HTERT RPE-1 (cell line): ENCODE results near the gene SETD2.

Source experiments
- in situ Hi-C: fragments of 300-500 bp; cut with MboI; formaldehyde crosslinking; loops from 4 replicates; pipeline ENCODE4 v1.14.3; 2020; ENCODE audit warnings: low sequenced_read_pairs

The SETD2 gene

DNA sequence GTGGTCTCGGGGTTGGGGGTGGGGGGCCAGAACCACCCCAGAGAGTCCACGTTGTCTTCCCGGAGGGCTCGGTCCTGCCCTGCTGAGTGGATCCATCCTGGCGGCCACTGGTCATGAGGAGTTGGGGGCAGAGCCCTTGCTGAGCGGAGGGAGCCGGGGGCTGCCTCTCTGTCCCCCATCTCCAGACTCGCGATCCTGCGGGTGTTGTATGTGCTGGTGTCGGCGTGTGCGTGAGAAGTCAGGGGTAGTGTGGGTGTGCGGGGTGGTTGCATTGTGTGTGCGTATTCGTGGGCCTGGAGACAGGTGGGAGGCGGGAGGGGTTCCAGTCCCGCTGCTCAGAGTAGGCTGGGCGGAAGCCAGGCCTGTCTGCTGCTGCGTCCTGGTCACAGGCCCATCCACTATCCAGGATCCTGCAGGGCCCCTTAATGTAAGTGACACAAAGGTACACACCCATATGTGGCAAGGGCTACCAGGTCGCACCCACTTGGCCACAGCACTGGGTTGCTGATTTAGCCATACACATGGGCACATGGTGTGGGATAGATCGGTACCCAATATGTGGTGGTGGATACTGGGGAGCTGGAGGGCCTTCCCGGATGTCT is 153.7 kb downstream of the SETD2 start:
- in situ Hi-C loops, result no loop called here

GRCh38 chr3:47009225-47010110 is 154.4 kb downstream of the SETD2 start:
- in situ Hi-C loops, result no loop called here

- in situ Hi-C loops, result no loop called here
Observed at GRCh38 chr3:47008851-47009224, 155.1 kb downstream of the SETD2 start.

DNA sequence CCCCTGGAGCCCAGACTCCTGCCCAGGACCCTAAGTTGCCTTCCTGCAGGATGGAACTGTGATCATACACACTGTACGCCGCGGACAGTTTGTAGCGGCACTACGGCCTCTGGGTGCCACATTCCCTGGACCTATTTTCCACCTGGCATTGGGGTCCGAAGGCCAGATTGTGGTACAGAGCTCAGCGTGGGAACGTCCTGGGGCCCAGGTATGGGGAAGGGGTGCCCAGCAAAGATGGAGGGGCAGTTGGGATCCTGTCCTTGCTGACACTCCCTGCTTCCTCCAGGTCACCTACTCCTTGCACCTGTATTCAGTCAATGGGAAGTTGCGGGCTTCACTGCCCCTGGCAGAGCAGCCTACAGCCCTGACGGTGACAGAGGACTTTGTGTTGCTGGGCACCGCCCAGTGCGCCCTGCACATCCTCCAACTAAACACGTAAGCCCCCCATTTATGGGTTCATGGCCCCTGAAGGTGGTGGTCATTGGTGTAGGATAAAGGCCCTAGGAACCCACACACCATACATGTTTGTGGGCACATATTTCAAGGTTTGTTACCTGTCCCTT is 155.6 kb downstream of the SETD2 start:
- in situ Hi-C loops, result no loop called here

GRCh38 chr3:47007482-47008233 is 156.3 kb downstream of the SETD2 start:
- in situ Hi-C loops, result no loop called here

DNA sequence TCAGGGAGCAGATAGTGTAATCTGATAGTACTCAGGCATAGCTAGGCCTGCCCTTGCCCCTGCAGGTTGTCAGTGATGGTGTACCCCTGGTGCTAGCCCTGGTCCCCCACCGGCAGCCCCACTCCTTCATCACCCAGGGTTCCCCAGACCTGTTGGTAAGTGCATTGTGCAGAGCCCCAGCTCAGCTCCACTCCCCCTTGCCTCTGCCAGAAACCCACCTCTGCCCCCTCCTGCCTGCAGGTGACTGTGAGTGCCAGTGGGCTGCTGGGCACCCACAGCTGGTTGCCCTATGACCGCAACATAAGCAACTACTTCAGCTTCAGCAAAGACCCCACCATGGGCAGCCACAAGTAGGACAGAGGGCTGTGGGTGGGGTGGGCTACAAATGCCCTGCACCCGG is 156.9 kb downstream of the SETD2 start:
- in situ Hi-C loops, result no loop called here

DNA sequence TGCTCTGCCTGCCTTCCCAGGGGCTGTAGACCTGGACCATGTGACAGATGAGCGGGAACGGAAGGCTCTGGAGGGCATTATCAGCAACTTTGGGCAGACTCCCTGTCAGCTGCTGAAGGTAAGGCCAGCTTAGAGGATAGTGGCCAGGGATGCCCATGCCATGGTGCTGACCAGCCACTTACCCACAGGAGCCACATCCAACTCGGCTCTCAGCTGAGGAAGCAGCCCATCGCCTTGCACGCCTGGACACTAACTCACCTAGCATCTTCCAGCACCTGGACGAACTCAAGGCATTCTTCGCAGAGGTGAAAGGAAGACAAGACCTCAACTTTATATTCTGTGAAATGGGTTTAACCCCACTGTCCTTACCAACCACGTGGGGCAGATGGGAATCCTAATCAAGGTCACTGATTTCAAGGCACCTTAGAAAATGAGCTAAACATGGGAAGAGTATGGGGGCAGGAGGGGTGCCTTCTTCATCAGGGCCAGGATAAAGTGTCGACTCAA is 157.7 kb downstream of the SETD2 start:
- in situ Hi-C loops, result no loop called here

GRCh38 chr3:47005212-47006144 is 158.4 kb downstream of the SETD2 start:
- in situ Hi-C loops, result no loop called here

GRCh38 chr3:47004369-47005211 is 159.3 kb downstream of the SETD2 start:
- in situ Hi-C loops, result no loop called here

GRCh38 chr3:47003461-47004368 is 160.2 kb downstream of the SETD2 start:
- in situ Hi-C loops, result no loop called here

GRCh38 chr3:47003056-47003410 is 160.9 kb downstream of the SETD2 start:
- in situ Hi-C loops, result no loop called here

DNA sequence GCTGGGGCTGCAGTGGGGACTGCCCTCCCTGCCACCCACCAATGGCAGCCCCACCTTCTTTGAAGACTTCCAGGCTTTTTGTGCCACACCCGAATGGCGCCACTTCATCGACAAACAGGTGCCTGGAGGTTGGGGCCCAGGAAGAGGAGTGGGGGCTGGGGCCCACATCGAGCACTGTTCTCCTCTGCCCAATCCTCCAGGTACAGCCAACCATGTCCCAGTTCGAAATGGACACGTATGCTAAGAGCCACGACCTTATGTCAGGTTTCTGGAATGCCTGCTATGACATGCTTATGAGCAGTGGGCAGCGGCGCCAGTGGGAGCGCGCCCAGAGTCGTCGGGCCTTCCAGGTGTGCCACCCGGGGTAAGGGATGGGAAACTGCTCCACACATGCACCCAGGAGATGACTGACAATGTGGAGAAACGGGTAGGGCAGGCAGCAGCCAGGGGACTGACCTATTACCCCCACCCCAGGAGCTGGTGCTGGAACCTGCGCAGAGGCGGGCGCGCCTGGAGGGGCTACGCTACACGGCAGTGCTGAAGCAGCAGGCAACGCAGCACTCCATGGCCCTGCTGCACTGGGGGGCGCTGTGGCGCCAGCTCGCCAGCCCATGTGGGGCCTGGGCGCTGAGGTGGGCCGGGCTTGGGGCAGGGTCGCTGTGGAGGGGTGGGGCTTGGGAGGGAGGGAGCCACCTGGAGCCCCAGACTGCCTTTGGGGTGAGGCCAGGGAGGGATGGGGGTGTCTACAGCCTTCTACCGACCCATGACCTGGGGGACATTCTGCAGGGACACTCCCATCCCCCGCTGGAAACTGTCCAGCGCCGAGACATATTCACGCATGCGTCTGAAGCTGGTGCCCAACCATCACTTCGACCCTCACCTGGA is 161.5 kb downstream of the SETD2 start:
- in situ Hi-C loops, result no loop called here

DNA sequence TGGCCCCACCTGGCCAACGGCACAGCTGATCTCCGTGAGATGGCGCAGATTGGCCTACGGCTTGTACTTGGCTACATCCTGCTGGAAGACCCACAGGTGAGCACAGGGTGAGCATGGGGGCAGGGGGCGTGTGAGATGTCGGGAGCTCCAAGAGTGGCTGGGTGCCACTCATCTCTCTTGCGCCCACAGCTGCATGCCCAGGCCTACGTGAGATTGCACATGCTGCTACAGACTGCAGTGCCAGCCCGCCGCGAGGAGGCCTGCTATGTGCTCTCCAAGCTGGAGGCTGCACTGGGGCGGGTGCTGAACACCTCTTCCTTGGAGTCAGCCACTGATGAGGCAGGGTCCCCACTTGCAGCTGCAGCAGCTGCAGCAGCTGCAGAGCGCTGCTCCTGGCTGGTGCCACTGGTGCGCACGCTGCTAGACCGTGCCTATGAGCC is 162.2 kb downstream of the SETD2 start:
- in situ Hi-C loops, result no loop called here

DNA sequence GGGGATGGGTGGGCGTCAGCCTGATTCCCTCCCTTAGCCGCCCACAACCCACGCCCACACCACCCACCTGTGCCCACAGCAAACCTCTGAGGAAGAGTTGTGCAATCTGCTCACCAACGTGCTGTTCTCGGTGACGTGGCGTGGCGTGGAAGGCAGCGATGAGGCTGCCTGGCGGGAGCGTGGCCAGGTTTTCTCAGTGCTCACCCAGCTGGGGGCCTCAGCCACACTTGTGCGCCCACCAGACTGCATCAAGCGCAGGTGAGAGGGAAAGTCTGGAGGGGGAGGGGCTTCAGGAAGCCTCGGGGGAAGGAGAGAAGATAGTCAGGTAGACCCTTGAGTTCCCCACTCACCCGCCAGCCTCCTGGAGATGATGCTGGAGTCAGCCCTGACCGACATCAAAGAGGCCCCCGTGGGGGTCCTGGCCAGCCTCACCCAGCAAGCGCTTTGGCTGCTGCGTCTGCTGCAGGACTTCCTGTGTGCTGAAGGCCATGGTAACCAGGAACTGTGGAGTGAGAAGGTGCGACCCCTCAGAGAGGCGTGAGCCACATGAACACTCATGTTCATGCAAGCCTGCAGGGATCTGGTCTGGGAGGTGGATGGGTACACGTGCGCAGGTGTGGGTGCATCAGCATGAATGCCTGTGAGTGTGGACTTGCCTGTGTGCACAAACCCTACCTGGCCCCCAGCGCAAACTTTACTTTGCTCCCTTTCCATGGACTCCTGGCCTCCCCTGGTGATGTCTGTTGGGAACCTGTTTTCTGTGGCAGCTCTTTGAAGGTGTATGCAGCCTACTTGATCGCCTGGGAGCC is 162.8 kb downstream of the SETD2 start:
- in situ Hi-C loops, result no loop called here

GRCh38 chr3:47000198-47000815 is 163.6 kb downstream of the SETD2 start:
- in situ Hi-C loops, result no loop called here
